SU-DHL-6 (cell line): Measurements from ENCODE around the gene PRRT4.

Source experiments
- H2AFZ ChIP-seq: fragments of 200-600 bp; sonication (generic); 2 replicates; pipeline ENCODE4 v1.6.1; 2014; ENCODE audit warnings: low read depth, mild to moderate bottlenecking, moderate library complexity, mixed read lengths, antibody characterized with exemption, low read length; ENCODE audit not compliant: severe bottlenecking
- H3F3A ChIP-seq: fragments of 200-600 bp; shearing (Covaris generic); 2 replicates; pipeline ENCODE4 v1.6.0; 2016; ENCODE audit warnings: antibody characterized with exemption, mild to moderate bottlenecking; ENCODE audit not compliant: insufficient read depth
- H3K27ac ChIP-seq: fragments of 200-600 bp; sonication (generic); 2 replicates; pipeline ENCODE4 v1.5.1; 2016; ENCODE audit warnings: low read depth, mild to moderate bottlenecking, low read length, moderate library complexity, mixed read lengths
- H3K27me3 ChIP-seq: fragments of 200-600 bp; sonication (generic), shearing (Covaris generic); 2 replicates; pipeline ENCODE4 v1.6.0; 2014; ENCODE audit warnings: mild to moderate bottlenecking, low read length
- H3K36me3 ChIP-seq: fragments of 200-600 bp; sonication (generic); 2 replicates; pipeline ENCODE4 v1.6.1; 2014; ENCODE audit warnings: mild to moderate bottlenecking, low read length, mixed read lengths
- H3K4me2 ChIP-seq: fragments of 300-600, 200-600 bp; shearing (Covaris generic), sonication (generic); 2 replicates; pipeline ENCODE4 v1.6.0; 2014; ENCODE audit warnings: low read length, low read depth, mild to moderate bottlenecking; ENCODE audit not compliant: poor library complexity, severe bottlenecking
- H3K4me3 ChIP-seq: fragments of 200-600 bp; sonication (generic); 2 replicates; pipeline ENCODE4 v1.5.1; 2014; ENCODE audit warnings: antibody characterized with exemption, low read length, mild to moderate bottlenecking, mixed read lengths; ENCODE audit not compliant: insufficient read depth, poor library complexity, severe bottlenecking
- H3K79me2 ChIP-seq: fragments of 200-600 bp; sonication (generic); 2 replicates; pipeline ENCODE4 v1.6.1; 2014; ENCODE audit warnings: mild to moderate bottlenecking, low read length, moderate library complexity; ENCODE audit not compliant: insufficient read depth
- H3K9ac ChIP-seq: fragments of 200-600 bp; sonication (generic); 2 replicates; pipeline ENCODE4 v1.7.0; 2014; ENCODE audit warnings: mild to moderate bottlenecking, low read length
- H3K9me2 ChIP-seq: fragments of 200-600 bp; sonication (generic); replicated peaks from 2 replicates; pipeline ENCODE4 v1.6.1; 2014; ENCODE audit warnings: low read length; ENCODE audit not compliant: insufficient read depth
- H3K9me3 ChIP-seq: fragments of 200-600 bp; sonication (generic); 2 replicates; pipeline ENCODE4 v1.6.1; 2014; ENCODE audit warnings: low read length, mixed read lengths; ENCODE audit not compliant: insufficient read depth
- H4K20me1 ChIP-seq: fragments of 200-600 bp; sonication (generic); 2 replicates; pipeline ENCODE4 v1.6.1; 2014; ENCODE audit warnings: low read depth, mild to moderate bottlenecking, antibody characterized with exemption, low read length, moderate library complexity, mixed read lengths
- EZH2phosphoT487 ChIP-seq: fragments of 200-600 bp; sonication (generic), shearing (Covaris generic); conservative IDR thresholded peaks from 2 replicates; pipeline ENCODE4 v1.6.1; 2018; ENCODE audit warnings: mild to moderate bottlenecking, antibody characterized with exemption, low read length, moderate library complexity, mixed read lengths
- TF ChIP-seq, protein P1 (sequence below): fragments of 200-600 bp; sonication (generic); IDR thresholded peaks from one replicate; pipeline ENCODE4 v1.5.1; 2017; ENCODE audit warnings: antibody characterized with exemption, mild to moderate bottlenecking, low read length, moderate library complexity; ENCODE audit not compliant: insufficient read depth, poor library complexity, severe bottlenecking

Gene PRRT4

DNA sequence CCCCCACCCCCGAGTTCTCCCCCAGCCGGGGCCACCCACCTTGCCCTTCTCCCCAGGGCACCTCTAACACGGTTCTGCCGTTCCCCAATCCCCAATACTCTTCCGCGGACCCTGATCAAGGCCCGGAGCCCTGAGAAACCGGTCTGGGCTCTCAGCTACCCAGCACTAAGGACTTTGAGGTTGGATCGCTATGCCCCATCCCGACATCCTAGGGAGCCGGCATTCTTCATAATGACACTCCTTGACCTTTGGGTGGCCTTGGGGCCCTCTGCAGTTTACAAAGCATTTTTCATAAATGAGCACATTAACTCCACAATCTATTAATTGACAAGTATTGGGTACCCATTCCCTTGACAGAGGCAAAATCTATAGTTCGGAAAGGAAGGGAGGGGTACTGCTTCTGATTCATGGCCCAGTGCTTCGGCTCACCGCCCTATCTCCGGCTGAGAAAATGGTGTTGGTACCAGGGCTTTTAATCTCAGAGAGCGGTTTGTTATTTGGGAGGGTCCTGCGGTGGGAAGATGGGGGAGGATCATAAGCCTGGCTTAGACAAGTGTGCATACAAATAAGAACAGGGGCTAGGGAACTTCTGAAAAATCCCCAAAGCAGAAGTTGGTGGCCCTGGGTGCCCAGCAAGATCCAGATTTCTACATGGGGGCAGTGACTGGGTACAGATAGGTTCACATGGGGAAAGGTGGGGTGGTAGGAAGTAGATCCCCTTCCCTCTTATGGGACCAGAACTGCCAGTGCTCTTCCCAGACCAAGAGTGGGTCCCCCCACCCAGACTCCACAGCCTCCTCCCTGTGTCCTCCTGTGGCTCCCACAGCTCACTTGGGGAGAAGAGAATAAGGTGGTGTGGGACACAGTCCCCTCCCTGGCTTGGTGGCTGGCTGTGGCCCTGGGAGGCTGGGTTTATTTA is 45.1 kb upstream of the PRRT4 start:
- Histone ChIP-seq H3K36me3 (no peaks in the 10 kb centered on the region), H3K9me3 (no peaks in the 10 kb centered on the region), H3F3A (peaks cover 8% of the 10 kb centered on the region), H3K9me2 (no peaks in the 10 kb centered on the region), H3K4me2 (no peak overlapping the region), H4K20me1 (no peaks in the 10 kb centered on the region), H3K27me3 (no peaks in the 10 kb centered on the region), H3K27ac (no peak overlapping the region), H2AFZ (no peak overlapping the region), H3K9ac (no peak overlapping the region), H3K79me2 (peaks cover 13% of the 10 kb centered on the region; the same call in 1 of the 2 replicates), H3K4me3 (no peak overlapping the region)
- TF ChIP-seq, protein P1, sequence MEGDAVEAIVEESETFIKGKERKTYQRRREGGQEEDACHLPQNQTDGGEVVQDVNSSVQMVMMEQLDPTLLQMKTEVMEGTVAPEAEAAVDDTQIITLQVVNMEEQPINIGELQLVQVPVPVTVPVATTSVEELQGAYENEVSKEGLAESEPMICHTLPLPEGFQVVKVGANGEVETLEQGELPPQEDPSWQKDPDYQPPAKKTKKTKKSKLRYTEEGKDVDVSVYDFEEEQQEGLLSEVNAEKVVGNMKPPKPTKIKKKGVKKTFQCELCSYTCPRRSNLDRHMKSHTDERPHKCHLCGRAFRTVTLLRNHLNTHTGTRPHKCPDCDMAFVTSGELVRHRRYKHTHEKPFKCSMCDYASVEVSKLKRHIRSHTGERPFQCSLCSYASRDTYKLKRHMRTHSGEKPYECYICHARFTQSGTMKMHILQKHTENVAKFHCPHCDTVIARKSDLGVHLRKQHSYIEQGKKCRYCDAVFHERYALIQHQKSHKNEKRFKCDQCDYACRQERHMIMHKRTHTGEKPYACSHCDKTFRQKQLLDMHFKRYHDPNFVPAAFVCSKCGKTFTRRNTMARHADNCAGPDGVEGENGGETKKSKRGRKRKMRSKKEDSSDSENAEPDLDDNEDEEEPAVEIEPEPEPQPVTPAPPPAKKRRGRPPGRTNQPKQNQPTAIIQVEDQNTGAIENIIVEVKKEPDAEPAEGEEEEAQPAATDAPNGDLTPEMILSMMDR, result no peak
- TF ChIP-seq EZH2phosphoT487, result no peak

DNA sequence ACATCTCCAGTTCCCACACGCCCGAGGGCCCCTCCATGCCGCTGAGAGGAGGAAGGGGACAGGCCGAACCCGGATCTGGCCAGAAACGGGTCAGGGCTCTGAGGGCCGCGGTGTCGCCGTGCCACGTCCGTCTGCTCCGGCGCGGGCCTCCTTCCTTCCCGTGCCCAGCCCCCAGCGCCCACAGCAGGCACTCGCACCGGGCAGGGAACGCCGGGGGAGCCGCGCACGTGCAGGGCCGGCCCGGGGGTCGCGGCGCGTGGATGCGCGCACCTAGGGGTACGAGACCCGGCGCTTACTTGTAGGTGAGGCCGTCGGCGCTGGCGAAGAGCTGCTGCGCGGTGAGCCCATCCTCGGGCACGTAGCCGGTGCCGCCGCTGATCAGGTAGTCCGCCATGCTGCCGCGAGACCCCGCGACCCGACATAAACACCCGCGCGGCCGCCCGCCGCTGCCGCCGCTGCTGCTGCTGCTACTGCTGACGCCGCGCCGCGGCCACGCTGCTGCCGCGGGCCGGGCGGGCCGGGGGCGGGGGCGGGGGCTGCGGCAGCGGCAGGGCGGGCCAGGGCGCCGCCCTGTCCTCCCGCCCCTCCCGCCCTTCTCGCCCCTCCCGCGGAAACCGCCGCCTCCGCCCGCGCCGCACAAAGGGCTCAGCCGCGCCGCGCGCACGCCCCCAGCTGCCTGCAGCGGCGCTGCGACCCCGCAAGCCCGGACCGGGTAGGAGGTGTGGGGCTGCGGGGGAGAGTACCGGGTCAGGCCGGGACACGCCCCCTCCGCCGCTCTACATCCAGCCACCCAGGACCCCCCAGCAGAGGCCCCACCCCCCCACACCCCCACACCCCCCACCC is 44.2 kb upstream of the PRRT4 start:
- peak overlapping the region; percentile 69 for H2AFZ ChIP-seq
- 0 out of 2 replicates have a peak overlapping the region, but pooled peaks have one; percentile 1 for H3K27ac ChIP-seq

DNA sequence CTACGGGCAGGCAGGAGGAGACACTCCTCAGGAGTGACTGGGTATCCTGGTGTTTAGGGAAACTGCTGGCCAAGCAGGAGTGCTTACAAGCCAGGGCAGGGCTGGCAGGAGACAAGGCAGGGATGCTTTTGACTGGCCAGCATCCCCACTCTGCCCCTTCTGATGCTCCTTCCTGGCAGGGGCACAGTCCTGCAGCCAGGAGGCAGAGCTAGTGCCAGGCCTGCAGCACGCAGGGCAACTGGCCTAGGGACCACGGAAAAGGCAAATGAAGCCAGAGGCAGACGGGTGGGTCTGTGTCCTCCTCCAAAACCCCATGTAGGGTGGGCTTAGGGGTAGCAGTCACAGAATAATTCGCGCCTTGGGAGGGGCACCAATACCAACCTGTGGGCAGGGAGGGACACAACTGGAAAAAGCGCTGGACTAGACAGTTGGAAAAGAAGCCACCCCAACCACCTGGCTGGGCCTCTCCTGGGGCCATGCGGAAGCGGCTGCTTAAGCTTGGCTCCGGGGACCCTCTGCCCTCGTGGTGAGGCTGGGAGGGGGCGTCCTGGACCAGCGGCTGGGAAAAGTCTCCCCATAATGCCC is 43.5 kb upstream of the PRRT4 start:
- H3K36me3 ChIP-seq, result no peaks in the 10 kb centered on the region
- peak overlapping the region; percentile 60 for H3K4me3 ChIP-seq
- H3K9ac ChIP-seq, result peak overlapping the region; percentile 88
- no peaks in the 10 kb centered on the region for H3K9me3 ChIP-seq
- no peaks in the 10 kb centered on the region for H4K20me1 ChIP-seq
- H2AFZ ChIP-seq, result peak overlapping the region; percentile 69
- H3K27me3 ChIP-seq, result no peaks in the 10 kb centered on the region
- H3K9me2 ChIP-seq, result no peaks in the 10 kb centered on the region
- TF ChIP-seq, protein P1, result no peak
- no peak for TF ChIP-seq EZH2phosphoT487
- 0 out of 2 replicates have a peak overlapping the region, but pooled peaks have one; percentile 1 for H3K27ac ChIP-seq
- peak overlapping the region; percentile 65 for H3K4me2 ChIP-seq
- peaks cover 13% of the 10 kb centered on the region; the same call in 1 of the 2 replicates for H3K79me2 ChIP-seq
- H3F3A ChIP-seq, result peaks cover 8% of the 10 kb centered on the region

More for the DNA sequence above, 44.2 kb upstream of the PRRT4 start:
- H3K36me3 ChIP-seq, result no peaks in the 10 kb centered on the region
- H4K20me1 ChIP-seq, result no peaks in the 10 kb centered on the region
- H3K4me3 ChIP-seq, result peak overlapping the region; percentile 60
- H3K4me2 ChIP-seq, result peak overlapping the region; percentile 65
- TF ChIP-seq EZH2phosphoT487, result no peak
- TF ChIP-seq, protein P1, result no peak
- peaks cover 13% of the 10 kb centered on the region; the same call in 1 of the 2 replicates for H3K79me2 ChIP-seq
- no peaks in the 10 kb centered on the region for H3K27me3 ChIP-seq
- H3K9me2 ChIP-seq, result no peaks in the 10 kb centered on the region
- H3K9ac ChIP-seq, result peak overlapping the region; percentile 88
- no peaks in the 10 kb centered on the region for H3K9me3 ChIP-seq
- peaks cover 8% of the 10 kb centered on the region for H3F3A ChIP-seq
